H1 (cell line): ENCODE measurements around the gene STIM2. TPM values are rescaled to one million over a fixed set of nuclear protein-coding genes. Genes with fewer than 3 reads are reported as not detected.

Experiments
- CTCF ChIA-PET: fragments of 300-600 bp; sonication (Branson Sonifier 250); formaldehyde crosslinking; loops from one replicate; lab custom pipeline; 2021; ENCODE audit not compliant: partially characterized antibody; lab: Charles Lee
- POLR2A ChIA-PET: fragments of 300-600 bp; sonication (Branson Sonifier 250); formaldehyde crosslinking; loops from one replicate; lab custom pipeline; 2021; ENCODE audit warnings: inconsistent platforms; ENCODE audit not compliant: partially characterized antibody; lab: Charles Lee
- DNase-seq, 2 experiments: peaks; one replicate each; pipeline versions ENCODE4 v3.0.0 to v3.0.0-alpha.2; 2010 to 2022; ENCODE audit warnings: low spot score in 2 of 2, low read depth in 1 of 2, mixed read lengths in 1 of 2
- FAIRE-seq: peaks from 2 replicates; lab custom pipeline; 2011; peaks lifted over from hg19 to GRCh38; lab: Jason Lieb, UNC
- H2AFZ ChIP-seq: 2 replicates; pipeline ENCODE4 v1.8.1; 2012; ENCODE audit warnings: low read length, inconsistent platforms
- H2AK5ac ChIP-seq: 2 replicates; pipeline ENCODE4 v1.6.1; 2013; ENCODE audit warnings: low read depth, low read length
- H2BK120ac ChIP-seq: replicated peaks from 2 replicates; pipeline ENCODE3; 2013; ENCODE audit warnings: low read depth, low read length, inconsistent platforms
- H2BK12ac ChIP-seq: 2 replicates; pipeline ENCODE4 v1.6.1; 2013; ENCODE audit warnings: low read depth, low read length
- H2BK15ac ChIP-seq: 2 replicates; pipeline ENCODE4 v1.6.1; 2013; ENCODE audit warnings: low read length
- H2BK20ac ChIP-seq: 2 replicates; pipeline ENCODE4 v1.6.1; 2013; ENCODE audit warnings: low read length
- H2BK5ac ChIP-seq: 2 replicates; pipeline ENCODE4 v1.6.1; 2013; ENCODE audit warnings: low read depth, low read length
- H3K14ac ChIP-seq: 2 replicates; pipeline ENCODE4 v1.6.1; 2013; ENCODE audit warnings: inconsistent platforms; ENCODE audit not compliant: insufficient read length
- H3K18ac ChIP-seq: 2 replicates; pipeline ENCODE4 v1.6.1; 2013; ENCODE audit warnings: low read length; ENCODE audit errors: extremely low read depth
- H3K23ac ChIP-seq: 2 replicates; pipeline ENCODE4 v1.6.1; 2013; ENCODE audit warnings: inconsistent platforms; ENCODE audit not compliant: insufficient read length
- H3K23me2 ChIP-seq: 2 replicates; pipeline ENCODE4 v1.6.1; 2013; ENCODE audit warnings: low read depth, low read length
- H3K27ac ChIP-seq: 2 replicates; pipeline ENCODE4 v1.6.1; 2011; ENCODE audit warnings: low read depth, low read length, inconsistent platforms
- H3K27me3 ChIP-seq, 4 experiments: replicated peaks in 1 of 4; 1 replicate in 1 of 4; 2 replicates in 3 of 4; pipeline versions ENCODE4 v1.6.1 to v1.8.1; 2011 to 2013; ENCODE audit warnings: low read length in 3 of 4, mild to moderate bottlenecking in 3 of 4, inconsistent platforms in 2 of 4, mixed read lengths in 2 of 4, moderate library complexity in 1 of 4; ENCODE audit not compliant: control insufficient read depth in 3 of 4, insufficient read depth in 3 of 4; ENCODE audit errors: extremely low read depth in 1 of 4
- H3K36me3 ChIP-seq, 4 experiments: 2 replicates each; pipeline versions ENCODE4 v1.6.1 to v1.8.1; 2011 to 2013; ENCODE audit warnings: mild to moderate bottlenecking in 4 of 4, low read length in 3 of 4, moderate library complexity in 2 of 4, control low read depth in 1 of 4, inconsistent platforms in 1 of 4; ENCODE audit not compliant: insufficient read depth in 4 of 4, control insufficient read depth in 2 of 4
- H3K4ac ChIP-seq: replicated peaks from 2 replicates; pipeline ENCODE3; 2013; ENCODE audit warnings: low read length, low read depth, mixed read lengths, inconsistent platforms; ENCODE audit not compliant: insufficient read length
- H3K4me1 ChIP-seq, 4 experiments: replicated peaks in 1 of 4; 1 replicate in 1 of 4; 2 replicates in 3 of 4; pipeline versions ENCODE4 v1.6.1 to v1.8.1; 2011 to 2013; ENCODE audit warnings: low read length in 3 of 4, inconsistent platforms in 2 of 4, mixed read lengths in 1 of 4; ENCODE audit not compliant: insufficient read depth in 4 of 4, control insufficient read depth in 3 of 4
- H3K4me2 ChIP-seq, 2 experiments: 2 replicates each; pipeline versions ENCODE4 v1.6.1 to v1.8.1; 2011 to 2013; ENCODE audit warnings: low read depth in 2 of 2, low read length in 2 of 2, control low read depth in 1 of 2, inconsistent platforms in 1 of 2, mild to moderate bottlenecking in 1 of 2; ENCODE audit not compliant: insufficient read depth in 1 of 2
- H3K4me3 ChIP-seq, 4 experiments: fragments of 200-600, 300-600 bp in 1 of 4; sonication (generic), shearing (Covaris generic), sonication (Bioruptor Twin) in 1 of 4; 2 replicates each; pipeline versions ENCODE4 v1.5.1 to v1.8.1; 2011 to 2016; ENCODE audit warnings: low read length in 4 of 4, low read depth in 3 of 4, control low read depth in 2 of 4, inconsistent platforms in 2 of 4, mild to moderate bottlenecking in 2 of 4, mixed read lengths in 1 of 4, moderate library complexity in 1 of 4; ENCODE audit not compliant: insufficient read depth in 2 of 4; ENCODE audit errors: extremely low read depth in 1 of 4
- H3K56ac ChIP-seq: replicated peaks from 2 replicates; pipeline ENCODE3; 2013; ENCODE audit warnings: low read depth, mild to moderate bottlenecking, mixed read lengths, low read length, inconsistent platforms; ENCODE audit not compliant: insufficient read length
- H3K79me1 ChIP-seq: 2 replicates; pipeline ENCODE4 v1.6.1; 2013; ENCODE audit warnings: low read depth, low read length, control low read depth
- H3K79me2 ChIP-seq, 2 experiments: 2 replicates each; pipeline versions ENCODE4 v1.6.1 to v1.8.1; 2012 to 2013; ENCODE audit warnings: low read length in 2 of 2, mild to moderate bottlenecking in 2 of 2, inconsistent platforms in 1 of 2; ENCODE audit not compliant: insufficient read depth in 2 of 2, control insufficient read depth in 1 of 2
- H3K9ac ChIP-seq, 4 experiments: replicated peaks in 1 of 4; 1 replicate in 1 of 4; 2 replicates in 3 of 4; pipeline versions ENCODE4 v1.6.1 to v1.8.1; 2011 to 2013; ENCODE audit warnings: low read depth in 3 of 4, low read length in 3 of 4, control low read depth in 2 of 4, mild to moderate bottlenecking in 2 of 4, moderate library complexity in 2 of 4, inconsistent platforms in 1 of 4; ENCODE audit errors: extremely low read depth in 1 of 4
- H3K9me3 ChIP-seq, 2 experiments: 2 replicates each; pipeline versions ENCODE4 v1.6.1 to v1.8.1; 2012 to 2013; ENCODE audit warnings: mild to moderate bottlenecking in 2 of 2, moderate library complexity in 2 of 2, control low read depth in 1 of 2, inconsistent platforms in 1 of 2, low read depth in 1 of 2, low read length in 1 of 2, mixed read lengths in 1 of 2; ENCODE audit not compliant: insufficient read depth in 2 of 2
- H4K20me1 ChIP-seq, 2 experiments: replicated peaks in 1 of 2; 2 replicates each; pipeline versions ENCODE3 to v1.8.1; 2011 to 2013; ENCODE audit warnings: inconsistent platforms in 2 of 2, low read length in 2 of 2, mild to moderate bottlenecking in 1 of 2; ENCODE audit not compliant: insufficient read depth in 2 of 2, control insufficient read depth in 1 of 2
- H4K5ac ChIP-seq: 2 replicates; pipeline ENCODE4 v1.6.1; 2013; ENCODE audit warnings: low read length, low read depth, mixed read lengths, inconsistent platforms; ENCODE audit not compliant: insufficient read length
- H4K8ac ChIP-seq: 2 replicates; pipeline ENCODE4 v1.8.0; 2013; ENCODE audit warnings: mild to moderate bottlenecking, moderate library complexity, low read length, inconsistent platforms; ENCODE audit not compliant: insufficient read depth; ENCODE audit errors: extremely low read depth
- H4K91ac ChIP-seq: replicated peaks from 2 replicates; pipeline ENCODE3; 2013; ENCODE audit warnings: low read length, mixed read lengths, inconsistent platforms; ENCODE audit not compliant: insufficient read length
- CEBPB ChIP-seq: IDR thresholded peaks from 2 replicates; pipeline ENCODE4 v1.6.1; 2012; ENCODE audit warnings: low read depth, low read length
- CHD1 ChIP-seq: IDR thresholded peaks from 2 replicates; pipeline ENCODE4 v1.6.1; 2012; ENCODE audit warnings: low read depth, low read length, improper control_type of control experiment
- CHD2 ChIP-seq: IDR thresholded peaks from 2 replicates; pipeline ENCODE4 v1.6.1; 2012; ENCODE audit warnings: low read length, improper control_type of control experiment
- GABPA ChIP-seq: IDR thresholded peaks from 2 replicates; pipeline ENCODE4 v1.6.1; 2011; ENCODE audit warnings: mild to moderate bottlenecking, low read length, moderate library complexity, borderline replicate concordance; ENCODE audit not compliant: insufficient read depth
- GTF2F1 ChIP-seq: IDR thresholded peaks from 2 replicates; pipeline ENCODE4 v1.6.1; 2012; ENCODE audit warnings: low read depth, low read length, improper control_type of control experiment, borderline replicate concordance
- JUN ChIP-seq: IDR thresholded peaks from 2 replicates; pipeline ENCODE4 v1.6.1; 2011; ENCODE audit warnings: low read depth, mild to moderate bottlenecking, improper control_type of control experiment, low read length
- KDM1A ChIP-seq: fragments of 200-600, 300-600 bp; sonication (generic); IDR thresholded peaks from 2 replicates; pipeline ENCODE4 v1.7.1; 2016; ENCODE audit warnings: mild to moderate bottlenecking, low read length, borderline replicate concordance
- MAFK ChIP-seq: IDR thresholded peaks from 2 replicates; pipeline ENCODE4 v1.6.1; 2012; ENCODE audit warnings: low read depth, mild to moderate bottlenecking, improper control_type of control experiment, low read length
- SIRT6 ChIP-seq: IDR thresholded peaks from one replicate; pipeline ENCODE4 v1.7.1; 2012; ENCODE audit warnings: low read length, inconsistent platforms
- SP1 ChIP-seq: IDR thresholded peaks from 2 replicates; pipeline ENCODE4 v1.6.1; 2011; ENCODE audit warnings: low read depth, low read length
- SUZ12 ChIP-seq: fragments of 200-600 bp; sonication (generic); IDR thresholded peaks from 2 replicates; pipeline ENCODE4 v1.6.1; 2012; ENCODE audit warnings: mild to moderate bottlenecking, inconsistent platforms, low read length, moderate library complexity, mixed read lengths
- WGBS, 2 experiments: shearing (Covaris generic) in 1 of 2; methylation state at CpG; one replicate each; pipeline versions ENCODE4 v1.1.6 to v1.1.7; 2013 to 2015; ENCODE audit warnings: low lambda C conversion rate in 2 of 2, mixed read lengths in 2 of 2, inconsistent platforms in 1 of 2, low coverage in 1 of 2, missing lambda C conversion rate in 1 of 2; ENCODE audit not compliant: insufficient replicate concordance in 2 of 2, insufficient coverage in 1 of 2, insufficient read length in 1 of 2; ENCODE audit errors: extremely low coverage in 1 of 2, missing lambda C conversion rate in 1 of 2; 5-methylcytosine and 5-hydroxymethylcytosine counted together
- polyA plus RNA-seq, 7 experiments: library from polyadenylated mRNA; depleted of rRNA in 3 of 7; stranded (reverse) in 5 of 7; unstranded in 2 of 7; fragments of >200 nt in 5 of 7; fragments of 200-250 nt in 2 of 7; gene quantifications; 1 replicate in 5 of 7; 2 replicates in 1 of 7; 4 replicates in 1 of 7; pipeline versions ENCODE4 v1.2.1 to v1.2.3, GENCODE V29; 2011 to 2013; ENCODE audit warnings: missing spikeins in 2 of 7, mixed read lengths in 2 of 7
- total RNA-seq: library from RNA; stranded (reverse); fragmentation: NEBNext Ultra II Directional; extraction: Animal tissue kit (Norgen Biotek cat#: 25700); gene quantifications from 2 replicates; pipeline ENCODE4 v1.2.1, GENCODE V29; 2021
- TF ChIP-seq, protein P1 (sequence below): IDR thresholded peaks from 2 replicates; pipeline ENCODE4 v1.6.1; 2011; ENCODE audit warnings: low read depth, mild to moderate bottlenecking, low read length; ENCODE audit not compliant: insufficient read depth
- TF ChIP-seq, protein P2 (sequence below): IDR thresholded peaks from 2 replicates; pipeline ENCODE4 v1.6.1; 2011; ENCODE audit warnings: low read length, improper control_type of control experiment

STIM2 gene
- total and polyA plus RNA-seq, 2 of the 8 experiments (the other 6 are each of a cell fraction or from before 2014, with no cell fraction given): 22.9 to 23.0 TPM

DNA sequence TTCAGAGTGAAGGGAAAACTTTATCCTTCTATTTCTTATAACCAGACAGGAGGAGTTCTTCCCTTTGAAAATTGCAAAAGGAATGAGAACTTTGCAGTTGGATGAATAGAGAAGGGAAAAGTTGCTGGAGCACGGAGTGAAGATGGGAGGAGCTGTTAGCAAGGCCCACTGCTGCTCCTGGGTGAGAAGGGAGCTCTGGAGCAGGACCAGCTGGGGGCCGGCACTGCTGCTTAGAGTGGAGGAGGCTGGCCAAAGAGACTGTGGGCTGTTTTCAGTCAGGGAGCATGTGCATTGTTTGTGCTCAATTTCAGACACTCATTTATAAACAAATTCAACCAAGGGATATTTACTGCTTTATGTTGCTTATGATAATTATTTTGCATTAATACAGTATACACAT is 164.2 kb downstream of the STIM2 start:
- FAIRE-seq (no peak), DNase-seq (no peak)
- H4K20me1 ChIP-seq: no peaks in the 10 kb centered on the region
- H2BK120ac ChIP-seq: no peak overlapping the region
- no peaks in the 10 kb centered on the region for H3K27me3 ChIP-seq
- no peak overlapping the region for H3K56ac ChIP-seq
- peaks cover 0 to 2% (median 0%) of the 10 kb centered on the region in 4 experiments; a peak in 1 of 8 replicates for H3K36me3 ChIP-seq
- H3K4me1 ChIP-seq: no peaks in the 10 kb centered on the region
- no peak overlapping the region for H3K18ac ChIP-seq
- no peak overlapping the region for H2BK12ac ChIP-seq
- H3K23ac ChIP-seq: no peak overlapping the region
- no peak overlapping the region for H3K27ac ChIP-seq
- POLR2A ChIA-PET: no interaction called here
- no peak overlapping the region for H2AK5ac ChIP-seq
- H2BK15ac ChIP-seq: no peak overlapping the region
- CTCF ChIA-PET: interaction anchor here (0.7 to 1.1 kb wide), 2 partner anchors 14 to 666 kb away, joined by 3 to 4 read pairs; no protein-coding TSS in a partner anchor
- 69% methylated on average over 2 of the region's 2 CpGs; no CpG with 5 or more reads in 1 of the 2 experiments for WGBS, 2 experiments
- H3K9me3 ChIP-seq: no peaks in the 10 kb centered on the region
- no peak overlapping the region for H3K9ac ChIP-seq
- H3K4me2 ChIP-seq: no peak overlapping the region
- H3K4me3 ChIP-seq: no peak overlapping the region
- no peaks in the 10 kb centered on the region for H3K79me1 ChIP-seq
- no peak overlapping the region for H2BK20ac ChIP-seq
- H3K14ac ChIP-seq: no peak overlapping the region
- H3K4ac ChIP-seq: no peak overlapping the region
- H2AFZ ChIP-seq: no peak overlapping the region
- H4K5ac ChIP-seq: no peak overlapping the region
- no peak overlapping the region for H2BK5ac ChIP-seq
- no peak overlapping the region for H4K91ac ChIP-seq
- no peak overlapping the region for H4K8ac ChIP-seq
- H3K23me2 ChIP-seq: no peaks in the 10 kb centered on the region
- H3K79me2 ChIP-seq: no peaks in the 10 kb centered on the region
- TF ChIP-seq SUZ12 (no peak), MAFK (no peak), SIRT6 (no peak), JUN (no peak), KDM1A (no peak), CHD2 (no peak), CEBPB (no peak), CHD1 (no peak), GABPA (no peak), GTF2F1 (no peak), SP1 (no peak)
- TF ChIP-seq, protein P1, sequence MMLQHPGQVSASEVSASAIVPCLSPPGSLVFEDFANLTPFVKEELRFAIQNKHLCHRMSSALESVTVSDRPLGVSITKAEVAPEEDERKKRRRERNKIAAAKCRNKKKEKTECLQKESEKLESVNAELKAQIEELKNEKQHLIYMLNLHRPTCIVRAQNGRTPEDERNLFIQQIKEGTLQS: no peak
- TF ChIP-seq, protein P2, sequence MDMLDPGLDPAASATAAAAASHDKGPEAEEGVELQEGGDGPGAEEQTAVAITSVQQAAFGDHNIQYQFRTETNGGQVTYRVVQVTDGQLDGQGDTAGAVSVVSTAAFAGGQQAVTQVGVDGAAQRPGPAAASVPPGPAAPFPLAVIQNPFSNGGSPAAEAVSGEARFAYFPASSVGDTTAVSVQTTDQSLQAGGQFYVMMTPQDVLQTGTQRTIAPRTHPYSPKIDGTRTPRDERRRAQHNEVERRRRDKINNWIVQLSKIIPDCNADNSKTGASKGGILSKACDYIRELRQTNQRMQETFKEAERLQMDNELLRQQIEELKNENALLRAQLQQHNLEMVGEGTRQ: no peak
